ENCODE data around the gene SNX5.
A peak's percentile ranks its signal among the peaks of the same experiment; 100 is the strongest.

Gene SNX5

GRCh38 chr20:17904027-17904426, 64.6 kb downstream of the SNX5 start:
- TF ChIP-seq MAX (IDR thresholded peaks at IDR 0.05; ENCODE audit: low read depth, low read length) (no peak), POLR2A (IDR thresholded peaks at IDR 0.05; ENCODE audit: extremely low read depth, insufficient read length) (no peak), MYC (IDR thresholded peaks at IDR 0.05; ENCODE audit: low read depth, low read length) (no peak), CTCF (IDR thresholded peaks at IDR 0.05; ENCODE audit: low read depth, low read length) (no peak)
- DNase-seq (ENCODE audit: low read depth), result no peak
- no peak overlapping the region for H3K4me3 ChIP-seq (ENCODE audit: low read depth, low read length)

GRCh38 chr20:17902531-17903083, 66.0 kb downstream of the SNX5 start:
- TF ChIP-seq CTCF (IDR thresholded peaks at IDR 0.05; ENCODE audit: low read depth, low read length) (no peak), MYC (IDR thresholded peaks at IDR 0.05; ENCODE audit: low read depth, low read length) (no peak), POLR2A (IDR thresholded peaks at IDR 0.05; ENCODE audit: extremely low read depth, insufficient read length) (no peak), MAX (IDR thresholded peaks at IDR 0.05; ENCODE audit: low read depth, low read length) (no peak)
- DNase-seq (ENCODE audit: low read depth), result no peak
- H3K4me3 ChIP-seq (ENCODE audit: low read depth, low read length), result no peak overlapping the region

- H3K4me3 ChIP-seq (ENCODE audit: low read depth, low read length), result no peak overlapping the region
- DNase-seq (ENCODE audit: low read depth), result no peak
- TF ChIP-seq MAX (IDR thresholded peaks at IDR 0.05; ENCODE audit: low read depth, low read length) (no peak), POLR2A (IDR thresholded peaks at IDR 0.05; ENCODE audit: extremely low read depth, insufficient read length) (no peak), CTCF (IDR thresholded peaks at IDR 0.05; ENCODE audit: low read depth, low read length) (no peak), MYC (IDR thresholded peaks at IDR 0.05; ENCODE audit: low read depth, low read length) (no peak)
Observed at GRCh38 chr20:17901971-17902370, 66.6 kb downstream of the SNX5 start.

- no peak overlapping the region for H3K4me3 ChIP-seq (ENCODE audit: low read depth, low read length)
- DNase-seq (ENCODE audit: low read depth), result peak; percentile 67
- no peak for TF ChIP-seq MYC (IDR thresholded peaks at IDR 0.05; ENCODE audit: low read depth, low read length)
- TF ChIP-seq POLR2A (IDR thresholded peaks at IDR 0.05; ENCODE audit: extremely low read depth, insufficient read length), result no peak
- TF ChIP-seq CTCF (IDR thresholded peaks at IDR 0.05; ENCODE audit: low read depth, low read length), result peak; percentile 92
- peak; percentile 88 for TF ChIP-seq MAX (IDR thresholded peaks at IDR 0.05; ENCODE audit: low read depth, low read length)
Observed at GRCh38 chr20:17898548-17898994, 70.0 kb downstream of the SNX5 start.

GRCh38 chr20:17897566-17898307, 70.9 kb downstream of the SNX5 start:
- DNase-seq (ENCODE audit: low read depth), result no peak
- H3K4me3 ChIP-seq (ENCODE audit: low read depth, low read length), result no peak overlapping the region
- no peak for TF ChIP-seq MYC (IDR thresholded peaks at IDR 0.05; ENCODE audit: low read depth, low read length)
- no peak for TF ChIP-seq CTCF (IDR thresholded peaks at IDR 0.05; ENCODE audit: low read depth, low read length)
- TF ChIP-seq MAX (IDR thresholded peaks at IDR 0.05; ENCODE audit: low read depth, low read length), result no peak
- TF ChIP-seq POLR2A (IDR thresholded peaks at IDR 0.05; ENCODE audit: extremely low read depth, insufficient read length), result no peak
